HUES48 (cell line): ENCODE results near the gene ZFP92.
"Not testable (repeated sequence)": the region's sequence is repeated elsewhere in the genome, so short reads cannot be mapped to it uniquely, and the experiment has no call there.

ENCODE experiments used
- H3K27ac ChIP-seq: one replicate; pipeline ENCODE4 v1.7.0; 2013; ENCODE audit warnings: low read depth, low read length, inconsistent platforms
- H3K27me3 ChIP-seq: 2 replicates; pipeline ENCODE4 v1.6.1; 2013; ENCODE audit warnings: mild to moderate bottlenecking, low read length; ENCODE audit not compliant: control insufficient read depth, insufficient read depth
- H3K36me3 ChIP-seq: 2 replicates; pipeline ENCODE4 v1.6.1; 2013; ENCODE audit warnings: low read length; ENCODE audit not compliant: control insufficient read depth, insufficient read depth
- H3K4me1 ChIP-seq: 2 replicates; pipeline ENCODE4 v1.6.1; 2013; ENCODE audit warnings: mild to moderate bottlenecking, low read length; ENCODE audit not compliant: control insufficient read depth, insufficient read depth
- H3K4me3 ChIP-seq: 2 replicates; pipeline ENCODE4 v1.5.1; 2013; ENCODE audit warnings: mild to moderate bottlenecking, low read depth, low read length
- H3K9ac ChIP-seq: 2 replicates; pipeline ENCODE4 v1.6.1; 2013; ENCODE audit warnings: mild to moderate bottlenecking, low read depth, low read length, moderate library complexity
- H3K9me3 ChIP-seq: 2 replicates; pipeline ENCODE4 v1.6.1; 2013; ENCODE audit warnings: low read length; ENCODE audit not compliant: control insufficient read depth, insufficient read depth

ZFP92 gene

GRCh38 chrX:153398275-153398960 is 12.9 kb upstream of the ZFP92 start:
- Histone ChIP-seq H3K27me3 (no peaks in the 10 kb centered on the region), H3K36me3 (no peaks in the 10 kb centered on the region), H3K9ac (no peak overlapping the region), H3K4me3 (no peak overlapping the region), H3K4me1 (no peaks in the 10 kb centered on the region), H3K27ac (no peak overlapping the region), H3K9me3 (peaks cover 38% of the 10 kb centered on the region)

GRCh38 chrX:153400146-153401132 is 10.8 kb upstream of the ZFP92 start:
- H3K27ac ChIP-seq: no peak overlapping the region
- no peak overlapping the region for H3K9ac ChIP-seq
- no peak overlapping the region for H3K4me3 ChIP-seq
- H3K9me3 ChIP-seq: peaks cover 38% of the 10 kb centered on the region
- H3K36me3 ChIP-seq: no peaks in the 10 kb centered on the region
- H3K4me1 ChIP-seq: no peaks in the 10 kb centered on the region
- no peaks in the 10 kb centered on the region for H3K27me3 ChIP-seq

- Histone ChIP-seq H3K4me1 (no peaks in the 10 kb centered on the region), H3K27me3 (no peaks in the 10 kb centered on the region), H3K9ac (no peak within 1 kb of the TSS), H3K9me3 (peaks cover 45% of the 10 kb centered on the region), H3K27ac (no peak within 1 kb of the TSS), H3K4me3 (no peak within 1 kb of the TSS), H3K36me3 (no peaks in the 10 kb centered on the region)
These were observed 10.0 kb upstream of the ZFP92 start, which contains the start of gene PNMA6E for GRCh38 chrX:153401133-153401764. PNMA6E (minus strand) TSS chrX:153401350; CDS start chrX:153398849, 2,501 bp downstream.

- peaks cover 43% of the 10 kb centered on the region for H3K9me3 ChIP-seq
These were observed 6.9 kb upstream of the ZFP92 start for GRCh38 chrX:153404333-153404732.

GRCh38 chrX:153405426-153405825 is 5.8 kb upstream of the ZFP92 start:
- Histone ChIP-seq H3K4me3 (no peak overlapping the region), H3K27me3 (peaks cover 2% of the 10 kb centered on the region; the same call in 1 of the 2 replicates), H3K9ac (no peak overlapping the region), H3K27ac (no peak overlapping the region), H3K4me1 (no peaks in the 10 kb centered on the region), H3K36me3 (no peaks in the 10 kb centered on the region), H3K9me3 (peaks cover 34% of the 10 kb centered on the region)

More at GRCh38 chrX:153404333-153404732, 6.9 kb upstream of the ZFP92 start:
- H3K4me1 ChIP-seq, H3K27me3 ChIP-seq, H3K36me3 ChIP-seq, H3K9ac ChIP-seq, H3K4me3 ChIP-seq, H3K27ac ChIP-seq: not testable (repeated sequence)

- Histone ChIP-seq H3K4me1 (no peaks in the 10 kb centered on the region), H3K9ac (no peak overlapping the region), H3K36me3 (no peaks in the 10 kb centered on the region), H3K9me3 (peaks cover 34% of the 10 kb centered on the region), H3K27ac (no peak overlapping the region), H3K4me3 (no peak overlapping the region), H3K27me3 (peaks cover 8% of the 10 kb centered on the region)
These were observed 5.3 kb upstream of the ZFP92 start for GRCh38 chrX:153406011-153406410.

GRCh38 chrX:153406903-153407302 is 4.4 kb upstream of the ZFP92 start:
- Histone ChIP-seq H3K36me3 (no peaks in the 10 kb centered on the region), H3K9ac (no peak overlapping the region), H3K4me3 (no peak overlapping the region), H3K4me1 (no peaks in the 10 kb centered on the region), H3K9me3 (peaks cover 28% of the 10 kb centered on the region), H3K27ac (no peak overlapping the region), H3K27me3 (peaks cover 16% of the 10 kb centered on the region)

- no peak overlapping the region for H3K9ac ChIP-seq
- no peaks in the 10 kb centered on the region for H3K36me3 ChIP-seq
- no peak overlapping the region for H3K4me3 ChIP-seq
- no peak overlapping the region for H3K27ac ChIP-seq
- peaks cover 23% of the 10 kb centered on the region for H3K27me3 ChIP-seq
- H3K9me3 ChIP-seq: peaks cover 30% of the 10 kb centered on the region
- H3K4me1 ChIP-seq: no peaks in the 10 kb centered on the region
These were observed 3.5 kb upstream of the ZFP92 start for GRCh38 chrX:153407736-153408135.

- Histone ChIP-seq H3K9ac (no peak overlapping the region), H3K27ac (no peak overlapping the region), H3K4me1 (no peaks in the 10 kb centered on the region), H3K36me3 (no peaks in the 10 kb centered on the region), H3K4me3 (no peak overlapping the region), H3K9me3 (peaks cover 34% of the 10 kb centered on the region), H3K27me3 (peaks cover 23% of the 10 kb centered on the region)
These were observed 3.0 kb upstream of the ZFP92 start for GRCh38 chrX:153408221-153408721.

GRCh38 chrX:153408871-153409351 is 2.4 kb upstream of the ZFP92 start:
- no peaks in the 10 kb centered on the region for H3K36me3 ChIP-seq
- no peak overlapping the region for H3K27ac ChIP-seq
- H3K4me1 ChIP-seq: no peaks in the 10 kb centered on the region
- peaks cover 38% of the 10 kb centered on the region for H3K9me3 ChIP-seq
- no peak overlapping the region for H3K9ac ChIP-seq
- peaks cover 23% of the 10 kb centered on the region for H3K27me3 ChIP-seq
- H3K4me3 ChIP-seq: no peak overlapping the region
